Panc1 (cell line): ENCODE measurements around the gene SMAP1. TPM values are rescaled to one million over a fixed set of nuclear protein-coding genes. Genes with fewer than 3 reads are reported as not detected.

Source experiments
- ATAC-seq: fragments of 200-7000 bp; cut with Tn5 transposase; 2 replicates; pipeline ENCODE4 v1.9.1; 2020; ENCODE audit warnings: mild to moderate bottlenecking, moderate library complexity
- BruUV-seq: library from RNA; stranded (reverse); fragments of 400-500 nt; replicated peaks from 2 replicates; lab custom pipeline; 2021; lab: Mats Ljungman, UMichigan
- CTCF ChIA-PET: fragments of 300-600 bp; sonication (Branson Sonifier 250); formaldehyde crosslinking; loops from one replicate; lab custom pipeline; 2022; ENCODE audit warnings: antibody characterized with exemption; lab: Charles Lee
- POLR2A ChIA-PET: fragments of 300-600 bp; sonication (Branson Sonifier 250); formaldehyde crosslinking; loops from one replicate; lab custom pipeline; 2022; ENCODE audit warnings: antibody characterized with exemption; lab: Charles Lee
- DNase-seq: peaks from one replicate; pipeline ENCODE4 v3.0.0-alpha.2; 2010; ENCODE audit warnings: low read depth, low spot score
- H3K27ac ChIP-seq: 2 replicates; pipeline ENCODE4 v1.5.1; 2011; ENCODE audit warnings: mild to moderate bottlenecking, low read length, inconsistent platforms
- H3K27me3 ChIP-seq: fragments of 200-500 bp; sonication (Bioruptor generic); 2 replicates; pipeline ENCODE4 v1.6.0; 2014; ENCODE audit warnings: low read length, inconsistent platforms; ENCODE audit not compliant: control insufficient read depth, insufficient read depth
- H3K36me3 ChIP-seq: fragments of 200-500 bp; sonication (Bioruptor generic); 2 replicates; pipeline ENCODE4 v1.5.1; 2014; ENCODE audit warnings: inconsistent platforms, mild to moderate bottlenecking, low read length, moderate library complexity; ENCODE audit not compliant: control insufficient read depth, insufficient read depth
- H3K4me1 ChIP-seq: 2 replicates; pipeline ENCODE4 v1.5.1; 2011; ENCODE audit warnings: inconsistent platforms, mild to moderate bottlenecking, low read length, moderate library complexity; ENCODE audit not compliant: control insufficient read depth, insufficient read depth
- H3K4me3 ChIP-seq, 2 experiments: 2 replicates each; pipeline ENCODE4 v1.5.1; 2011 to 2012; ENCODE audit warnings: low read depth in 2 of 2, low read length in 2 of 2, mild to moderate bottlenecking in 2 of 2, inconsistent platforms in 1 of 2, moderate library complexity in 1 of 2
- H3K9me3 ChIP-seq: fragments of 200-500 bp; sonication (Bioruptor generic); 2 replicates; pipeline ENCODE4 v1.5.1; 2014; ENCODE audit warnings: low read depth, mild to moderate bottlenecking, inconsistent platforms, low read length, moderate library complexity; ENCODE audit not compliant: control insufficient read depth, insufficient read depth
- POLR2AphosphoS5 ChIP-seq: IDR thresholded peaks from 2 replicates; pipeline ENCODE4 v1.6.1; 2012; ENCODE audit warnings: mild to moderate bottlenecking, low read depth, low read length, moderate library complexity
- SIN3A ChIP-seq: IDR thresholded peaks from 2 replicates; pipeline ENCODE4 v1.6.1; 2012; ENCODE audit warnings: low read depth, mild to moderate bottlenecking, low read length, moderate library complexity, borderline replicate concordance; ENCODE audit not compliant: insufficient read depth
- TCF7L2 ChIP-seq: IDR thresholded peaks from 2 replicates; pipeline ENCODE4 v1.6.1; 2011; ENCODE audit warnings: mild to moderate bottlenecking, low read depth, low read length, inconsistent platforms
- in situ Hi-C: cut with HindIII; loops from 2 replicates; pipeline ENCODE4 v1.10.0; 2016; ENCODE audit warnings: low sequenced_read_pairs, low pct_unique_long_range_greater_than_20kb
- intact Hi-C: fragments of 100-400 bp; cut with micrococcal nuclease; formaldehyde crosslinking; loops from one replicate; pipeline ENCODE4 v1.10.0; 2022; ENCODE audit not compliant: unreplicated experiment
- total RNA-seq: library from RNA; stranded (reverse); gene quantifications from one replicate; pipeline ENCODE4 v1.2.1, GENCODE V29; 2021; ENCODE audit not compliant: unreplicated experiment
- TF ChIP-seq, protein P1 (sequence below), 2 experiments: IDR thresholded peaks; 2 replicates each; pipeline ENCODE4 v1.6.1; 2011 to 2012; ENCODE audit warnings: low read depth in 2 of 2, control low read depth in 1 of 2, low read length in 1 of 2, mild to moderate bottlenecking in 1 of 2, moderate library complexity in 1 of 2; ENCODE audit not compliant: insufficient read depth in 1 of 2
- TF ChIP-seq, protein P2 (sequence below): fragments of 450-650 bp; IDR thresholded peaks from 2 replicates; pipeline ENCODE4 v1.5.1; 2017; ENCODE audit warnings: mild to moderate bottlenecking

SMAP1 gene
- total RNA-seq, 1 experiment from 2014 or later = 41.9 TPM

DNA sequence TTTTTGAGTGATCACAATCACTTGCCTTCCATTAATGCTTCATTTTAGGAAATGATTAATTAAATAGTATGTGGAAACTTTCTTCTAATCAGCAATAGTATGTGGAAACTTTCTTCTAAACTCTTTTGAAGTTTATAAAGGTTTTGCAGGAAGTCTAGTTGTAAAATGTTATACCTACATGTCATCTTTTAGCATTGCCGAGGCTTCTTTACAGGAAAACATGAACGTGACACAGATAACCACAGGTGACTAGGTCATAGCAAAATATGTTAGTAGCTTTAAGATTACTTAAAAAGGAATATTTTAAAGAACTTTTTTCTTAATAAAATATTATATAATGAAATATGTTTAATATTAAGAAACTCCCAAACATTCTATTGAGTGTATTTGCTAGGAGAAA lies 56.8 kb downstream of the SMAP1 start:
- ATAC-seq (no peak), DNase-seq (no peak)
- CTCF ChIA-PET = no interaction called here
- intact Hi-C loops (no loop called here), in situ Hi-C loops (no loop called here)
- TF ChIP-seq, protein P1, sequence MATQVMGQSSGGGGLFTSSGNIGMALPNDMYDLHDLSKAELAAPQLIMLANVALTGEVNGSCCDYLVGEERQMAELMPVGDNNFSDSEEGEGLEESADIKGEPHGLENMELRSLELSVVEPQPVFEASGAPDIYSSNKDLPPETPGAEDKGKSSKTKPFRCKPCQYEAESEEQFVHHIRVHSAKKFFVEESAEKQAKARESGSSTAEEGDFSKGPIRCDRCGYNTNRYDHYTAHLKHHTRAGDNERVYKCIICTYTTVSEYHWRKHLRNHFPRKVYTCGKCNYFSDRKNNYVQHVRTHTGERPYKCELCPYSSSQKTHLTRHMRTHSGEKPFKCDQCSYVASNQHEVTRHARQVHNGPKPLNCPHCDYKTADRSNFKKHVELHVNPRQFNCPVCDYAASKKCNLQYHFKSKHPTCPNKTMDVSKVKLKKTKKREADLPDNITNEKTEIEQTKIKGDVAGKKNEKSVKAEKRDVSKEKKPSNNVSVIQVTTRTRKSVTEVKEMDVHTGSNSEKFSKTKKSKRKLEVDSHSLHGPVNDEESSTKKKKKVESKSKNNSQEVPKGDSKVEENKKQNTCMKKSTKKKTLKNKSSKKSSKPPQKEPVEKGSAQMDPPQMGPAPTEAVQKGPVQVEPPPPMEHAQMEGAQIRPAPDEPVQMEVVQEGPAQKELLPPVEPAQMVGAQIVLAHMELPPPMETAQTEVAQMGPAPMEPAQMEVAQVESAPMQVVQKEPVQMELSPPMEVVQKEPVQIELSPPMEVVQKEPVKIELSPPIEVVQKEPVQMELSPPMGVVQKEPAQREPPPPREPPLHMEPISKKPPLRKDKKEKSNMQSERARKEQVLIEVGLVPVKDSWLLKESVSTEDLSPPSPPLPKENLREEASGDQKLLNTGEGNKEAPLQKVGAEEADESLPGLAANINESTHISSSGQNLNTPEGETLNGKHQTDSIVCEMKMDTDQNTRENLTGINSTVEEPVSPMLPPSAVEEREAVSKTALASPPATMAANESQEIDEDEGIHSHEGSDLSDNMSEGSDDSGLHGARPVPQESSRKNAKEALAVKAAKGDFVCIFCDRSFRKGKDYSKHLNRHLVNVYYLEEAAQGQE (IDR thresholded peaks at IDR 0.05; ENCODE audit: insufficient read depth in 1 of 2, low read depth in 2 of 2, low read length in 1 of 2) = no peak
- TF ChIP-seq, protein P2, sequence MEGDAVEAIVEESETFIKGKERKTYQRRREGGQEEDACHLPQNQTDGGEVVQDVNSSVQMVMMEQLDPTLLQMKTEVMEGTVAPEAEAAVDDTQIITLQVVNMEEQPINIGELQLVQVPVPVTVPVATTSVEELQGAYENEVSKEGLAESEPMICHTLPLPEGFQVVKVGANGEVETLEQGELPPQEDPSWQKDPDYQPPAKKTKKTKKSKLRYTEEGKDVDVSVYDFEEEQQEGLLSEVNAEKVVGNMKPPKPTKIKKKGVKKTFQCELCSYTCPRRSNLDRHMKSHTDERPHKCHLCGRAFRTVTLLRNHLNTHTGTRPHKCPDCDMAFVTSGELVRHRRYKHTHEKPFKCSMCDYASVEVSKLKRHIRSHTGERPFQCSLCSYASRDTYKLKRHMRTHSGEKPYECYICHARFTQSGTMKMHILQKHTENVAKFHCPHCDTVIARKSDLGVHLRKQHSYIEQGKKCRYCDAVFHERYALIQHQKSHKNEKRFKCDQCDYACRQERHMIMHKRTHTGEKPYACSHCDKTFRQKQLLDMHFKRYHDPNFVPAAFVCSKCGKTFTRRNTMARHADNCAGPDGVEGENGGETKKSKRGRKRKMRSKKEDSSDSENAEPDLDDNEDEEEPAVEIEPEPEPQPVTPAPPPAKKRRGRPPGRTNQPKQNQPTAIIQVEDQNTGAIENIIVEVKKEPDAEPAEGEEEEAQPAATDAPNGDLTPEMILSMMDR = no peak
- TF ChIP-seq POLR2AphosphoS5 (no peak), SIN3A (no peak), TCF7L2 (no peak)
- H3K4me1 ChIP-seq = no peaks in the 10 kb centered on the region
- no peaks in the 10 kb centered on the region for H3K27me3 ChIP-seq
- no TSS peak for BruUV-seq
- no peak overlapping the region for H3K4me3 ChIP-seq
- H3K36me3 ChIP-seq = no peaks in the 10 kb centered on the region
- POLR2A ChIA-PET = no interaction called here
- no peaks in the 10 kb centered on the region for H3K9me3 ChIP-seq
- no peak overlapping the region for H3K27ac ChIP-seq

DNA sequence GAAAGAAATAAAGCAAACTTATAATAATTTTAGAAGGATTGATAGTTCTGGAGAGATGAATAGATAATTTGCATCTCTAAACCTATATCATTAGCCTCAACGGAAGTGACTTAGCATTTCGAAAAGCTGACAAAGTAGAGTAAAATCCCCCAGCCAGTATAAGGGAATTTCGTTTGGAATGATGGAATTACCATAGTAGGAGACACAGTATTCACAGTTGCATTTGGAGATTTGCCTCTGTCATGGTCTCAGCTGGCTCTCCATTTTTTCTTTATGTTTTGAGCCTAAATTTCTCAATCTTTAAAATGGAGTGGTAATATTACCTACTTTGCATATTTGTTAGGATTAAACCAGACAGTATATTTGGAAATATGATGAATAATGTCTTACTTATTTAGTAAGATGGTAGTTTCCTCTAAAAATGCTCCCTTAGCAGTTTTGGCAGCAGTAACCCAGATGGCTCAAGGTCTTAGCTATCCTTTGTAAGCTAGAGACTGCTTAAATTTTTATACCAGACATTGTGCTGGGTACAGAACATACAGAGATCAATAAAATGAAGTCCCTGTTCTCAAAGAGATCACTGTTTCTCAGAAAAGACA lies 58.2 kb downstream of the SMAP1 start:
- intact Hi-C loops = no loop called here
- Histone ChIP-seq H3K9me3 (no peaks in the 10 kb centered on the region), H3K27ac (no peak overlapping the region), H3K4me1 (no peaks in the 10 kb centered on the region), H3K27me3 (no peaks in the 10 kb centered on the region), H3K36me3 (no peaks in the 10 kb centered on the region), H3K4me3 (no peak overlapping the region)
- in situ Hi-C loops = no loop called here
- ATAC-seq = no peak
- CTCF ChIA-PET = no interaction called here
- DNase-seq = no peak
- POLR2A ChIA-PET = no interaction called here
- TF ChIP-seq, protein P1 (IDR thresholded peaks at IDR 0.05; ENCODE audit: insufficient read depth in 1 of 2, low read depth in 2 of 2, low read length in 1 of 2) = no peak
- TF ChIP-seq SIN3A (no peak), TCF7L2 (no peak), POLR2AphosphoS5 (no peak)
- TF ChIP-seq, protein P2 = no peak
- BruUV-seq = no TSS peak
